HG03280 (cell line): ENCODE data around the gene SLC25A26.

Experiments
- ATAC-seq: cut with Tn5 transposase; IDR thresholded peaks from one replicate; pipeline ENCODE4 v1.9.1; 2021; ENCODE audit warnings: mild to moderate bottlenecking, moderate library complexity; ENCODE audit not compliant: unreplicated experiment

The SLC25A26 gene

GRCh38 chr3:66394019-66394752 is 173.4 kb downstream of the SLC25A26 start:
- peak; percentile 66 for ATAC-seq

- no peak for ATAC-seq
These were observed 174.0 kb downstream of the SLC25A26 start for GRCh38 chr3:66394753-66395249.

GRCh38 chr3:66395635-66396034 is 174.8 kb downstream of the SLC25A26 start:
- ATAC-seq, result no peak

DNA sequence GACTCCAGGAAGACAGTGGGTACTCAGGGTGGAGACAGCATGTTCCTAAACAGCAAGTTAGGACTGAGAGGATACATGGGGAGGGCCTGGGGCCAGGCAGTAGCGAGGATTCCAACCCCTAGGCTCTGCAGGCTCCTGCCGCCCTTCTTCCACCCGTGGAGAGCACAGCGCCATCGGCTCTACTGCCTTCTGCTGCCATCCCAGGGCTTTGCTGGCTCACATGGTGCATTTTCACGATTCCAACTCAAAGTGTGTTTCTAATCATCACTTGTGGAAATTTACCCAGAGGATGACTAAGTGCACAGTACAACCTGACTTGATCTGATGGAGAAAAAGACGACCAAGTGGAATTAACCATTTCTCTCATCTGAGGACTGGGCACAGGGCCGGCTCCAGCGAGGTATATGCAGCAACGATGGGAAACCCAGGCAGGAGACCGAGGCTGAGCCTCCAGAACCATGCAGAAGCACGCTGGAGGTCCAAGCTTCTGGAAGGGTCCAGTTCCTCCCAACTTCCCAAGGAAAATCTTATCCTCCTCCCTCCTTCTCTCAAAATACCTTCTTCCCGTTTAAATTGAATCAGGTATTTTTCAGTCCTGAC is 175.5 kb downstream of the SLC25A26 start:
- no peak for ATAC-seq

DNA sequence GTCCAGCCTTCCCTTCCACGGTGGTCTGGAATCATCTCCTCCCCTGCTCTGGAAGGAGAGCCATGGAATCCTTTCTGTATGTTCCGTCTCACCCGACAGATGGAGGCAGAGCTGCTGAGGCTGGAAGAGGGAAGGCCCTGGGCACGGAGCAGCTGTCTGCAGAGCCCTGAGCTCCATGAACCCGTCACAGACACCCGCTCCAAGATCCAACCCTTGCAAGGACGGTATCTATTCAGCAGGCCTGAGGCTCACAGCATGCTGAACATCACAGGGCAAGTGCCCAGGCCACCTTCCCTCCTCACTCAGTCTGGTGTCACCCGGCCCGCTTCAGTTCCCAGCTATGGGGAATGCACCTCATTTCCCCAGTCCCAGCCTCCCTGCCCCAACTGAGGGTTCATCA is 176.1 kb downstream of the SLC25A26 start:
- no peak for ATAC-seq

DNA sequence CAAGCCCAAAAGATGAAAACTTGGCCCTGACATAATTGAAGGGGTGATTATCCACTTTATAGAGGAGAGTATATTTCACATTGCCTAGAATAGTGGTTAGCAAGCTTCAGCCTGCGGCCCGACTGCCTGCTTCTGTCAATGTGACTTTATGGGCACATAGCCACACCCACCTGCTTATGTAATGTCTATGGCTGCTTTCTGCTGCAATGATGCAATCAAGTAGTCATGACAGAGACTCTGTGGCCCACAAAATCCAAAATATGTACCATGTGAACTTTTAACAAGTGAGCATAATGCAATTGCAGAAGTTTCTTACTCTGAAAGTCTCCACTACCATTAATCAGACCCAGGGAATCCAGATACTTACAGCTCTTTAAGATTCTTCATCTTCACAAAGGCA is 176.9 kb downstream of the SLC25A26 start:
- ATAC-seq, result no peak

- no peak for ATAC-seq
These were observed 177.6 kb downstream of the SLC25A26 start for GRCh38 chr3:66398228-66399025.

DNA sequence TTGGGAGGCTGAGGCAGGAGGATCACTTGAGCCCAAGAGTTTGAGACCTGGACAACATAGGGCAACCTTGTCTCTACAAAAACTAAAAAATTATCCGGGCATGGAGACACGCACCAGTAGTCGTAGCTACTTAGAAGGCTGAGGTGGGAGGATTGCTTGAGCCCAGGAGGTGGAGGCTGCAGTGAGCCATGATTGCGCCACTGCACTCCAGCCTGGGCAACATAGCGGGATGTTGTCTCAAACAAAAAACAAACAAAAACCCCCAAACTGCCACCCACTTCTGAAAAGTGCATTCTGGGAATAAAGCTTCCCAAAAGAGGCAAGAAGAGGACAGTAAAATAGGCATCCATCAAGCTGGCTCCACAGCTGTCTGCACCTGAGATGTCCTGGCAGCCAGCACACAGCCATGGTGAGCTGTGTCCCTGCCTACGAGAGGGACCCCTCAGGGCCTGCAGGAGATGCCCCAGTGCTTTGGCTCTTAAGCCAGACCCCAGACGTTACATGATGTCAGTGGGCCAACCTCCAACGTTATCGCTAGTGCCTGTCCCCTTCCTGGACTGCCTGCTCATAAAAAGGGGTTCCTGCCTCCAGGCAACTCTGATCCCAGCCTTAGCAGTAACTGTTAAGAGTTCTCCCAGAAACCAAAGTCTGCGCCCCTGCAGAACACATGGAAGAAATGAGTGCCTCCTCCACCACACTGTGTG is 178.9 kb downstream of the SLC25A26 start:
- ATAC-seq, result no peak

DNA sequence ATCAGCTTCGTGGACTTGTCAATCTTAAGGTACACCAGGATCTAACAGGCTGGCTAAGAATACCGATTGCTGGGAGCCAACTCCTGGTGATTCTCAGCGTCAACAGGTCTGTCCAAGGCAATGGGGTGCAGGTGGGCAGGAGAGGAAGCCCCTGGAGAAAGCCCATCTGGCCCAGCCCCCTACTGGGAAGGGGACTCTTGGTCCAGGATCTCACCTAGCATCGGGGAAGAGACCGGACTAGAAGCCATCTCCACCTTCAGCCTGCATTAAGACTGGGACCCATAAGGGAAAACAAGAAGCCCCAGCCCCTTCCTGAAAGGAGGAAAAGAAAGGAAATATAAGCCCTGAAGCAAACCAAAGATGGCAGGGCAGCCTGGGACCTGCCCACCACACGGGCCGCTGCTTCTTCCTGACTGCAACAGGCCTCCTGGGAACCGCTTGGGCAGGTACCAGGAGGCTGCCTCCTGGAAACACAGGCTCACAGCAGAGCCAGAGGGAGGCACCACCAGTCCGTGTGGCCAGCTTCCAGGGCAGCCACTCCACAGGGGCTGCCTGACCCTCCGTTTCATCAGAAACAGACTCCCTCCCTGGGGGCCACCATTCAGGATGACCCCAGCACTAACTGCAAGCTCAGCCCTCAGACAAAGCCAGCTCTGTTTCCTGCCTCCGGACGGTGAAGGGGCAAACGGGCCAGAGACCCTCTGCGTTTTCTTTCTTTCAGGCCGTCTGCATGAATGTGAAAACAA is 179.8 kb downstream of the SLC25A26 start:
- no peak for ATAC-seq

- ATAC-seq, result no peak
These were observed 180.4 kb downstream of the SLC25A26 start for GRCh38 chr3:66401157-66401550.

GRCh38 chr3:66401675-66402491 is 181.1 kb downstream of the SLC25A26 start:
- no peak for ATAC-seq

DNA sequence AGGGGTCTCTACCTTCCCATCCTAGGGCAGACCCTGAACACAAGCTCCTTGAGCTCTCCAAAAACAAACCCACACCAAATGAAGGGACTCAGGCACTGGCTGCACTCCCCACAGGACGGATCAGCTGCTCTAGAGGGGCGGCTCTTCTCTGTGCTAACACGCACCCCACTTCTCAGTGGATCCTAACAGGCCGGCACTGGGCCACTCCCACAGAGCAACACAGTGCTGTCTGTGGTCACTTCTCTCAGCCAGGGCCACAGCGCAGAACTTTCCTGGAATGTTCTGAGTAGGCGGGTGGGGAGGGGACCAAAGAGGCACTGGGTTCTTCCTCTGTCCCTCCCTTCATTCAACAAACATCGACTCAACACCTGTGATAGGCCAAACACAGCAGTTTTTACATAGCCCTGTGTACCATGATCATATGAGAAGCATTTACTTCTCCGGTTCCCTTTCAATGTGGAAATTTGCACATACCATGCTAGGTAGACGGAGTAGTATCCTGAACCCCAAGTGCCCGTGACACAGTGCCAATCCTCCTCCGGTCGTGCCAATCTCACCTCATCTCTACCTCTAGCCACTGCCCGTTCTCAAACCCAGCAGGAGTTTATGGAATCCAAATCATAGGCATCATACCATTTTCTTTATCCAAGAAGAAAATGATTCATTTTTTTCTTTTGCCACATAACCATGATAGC is 181.9 kb downstream of the SLC25A26 start:
- no peak for ATAC-seq

DNA sequence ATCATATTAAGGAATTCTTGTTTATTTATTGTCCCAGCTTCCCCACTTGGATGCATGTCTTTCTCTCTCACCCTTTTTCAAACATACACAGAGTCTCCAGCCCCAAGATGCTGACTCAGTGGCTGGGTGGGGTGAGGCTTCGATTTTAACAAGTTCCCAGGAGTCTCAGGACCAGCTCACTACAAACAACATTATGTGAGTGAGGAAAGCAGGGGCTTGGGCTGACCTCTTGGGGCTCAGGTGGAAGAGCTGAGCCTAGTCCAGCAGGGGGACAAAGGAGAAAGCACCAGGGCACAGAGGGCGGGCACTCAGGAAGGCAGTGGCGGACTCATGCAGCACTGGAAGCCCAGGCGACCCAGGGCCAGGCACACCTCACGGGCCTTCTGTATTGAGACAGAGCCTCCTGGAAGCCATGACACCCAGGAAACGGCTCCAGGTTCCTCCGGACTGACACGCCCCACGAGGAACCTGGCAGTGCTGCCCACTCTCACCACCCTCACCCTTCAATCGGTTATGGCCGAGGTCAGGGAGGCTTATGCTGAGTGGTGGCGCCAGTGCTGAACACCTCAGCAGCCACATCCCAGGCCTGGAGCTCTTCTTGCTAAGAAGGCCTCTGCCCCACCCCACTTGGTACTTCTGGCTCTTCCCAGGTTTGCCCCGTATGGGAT is 182.7 kb downstream of the SLC25A26 start:
- no peak for ATAC-seq

- no peak for ATAC-seq
These were observed 183.4 kb downstream of the SLC25A26 start for GRCh38 chr3:66404197-66404596.

DNA sequence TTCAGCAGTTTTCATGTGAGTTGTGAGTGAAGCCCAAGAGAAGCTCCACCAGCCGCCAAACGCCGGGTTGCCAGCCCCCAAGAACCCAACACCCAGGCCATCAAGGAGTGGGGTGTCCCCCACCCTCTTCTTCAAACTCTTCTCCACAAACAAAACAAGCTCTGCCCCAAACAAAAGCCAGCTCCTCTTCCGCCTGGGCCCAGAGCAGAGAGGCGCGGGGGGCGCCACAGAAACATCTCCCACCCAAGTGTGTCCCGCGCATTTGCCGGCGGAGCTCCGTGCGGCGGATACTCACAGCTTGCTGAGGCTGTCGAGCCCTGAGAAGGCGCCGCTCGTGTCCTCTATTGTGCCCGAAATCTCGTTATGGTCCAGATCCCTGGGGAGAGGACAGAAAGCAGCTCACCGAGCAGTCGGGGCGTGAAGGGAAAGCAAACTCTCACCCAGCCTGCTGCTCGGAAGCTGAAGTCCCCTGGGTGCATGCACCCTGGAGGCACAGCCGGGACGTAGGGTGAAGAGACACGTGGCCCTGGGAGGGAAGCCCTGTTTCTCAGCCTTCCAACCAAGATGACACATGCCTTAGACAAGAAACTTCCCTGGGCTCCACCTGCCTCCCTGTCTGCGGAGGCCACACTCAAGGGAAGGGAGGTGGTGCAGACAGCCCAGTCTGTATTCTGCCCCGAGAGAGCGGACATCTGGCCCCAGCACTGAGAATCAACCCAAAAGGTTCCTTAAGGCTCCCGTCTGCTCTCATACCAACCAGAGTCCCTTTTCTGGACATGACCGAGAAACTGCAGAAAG is 184.3 kb downstream of the SLC25A26 start:
- ATAC-seq, result no peak

GRCh38 chr3:66405701-66406091 is 184.9 kb downstream of the SLC25A26 start:
- ATAC-seq, result no peak

DNA sequence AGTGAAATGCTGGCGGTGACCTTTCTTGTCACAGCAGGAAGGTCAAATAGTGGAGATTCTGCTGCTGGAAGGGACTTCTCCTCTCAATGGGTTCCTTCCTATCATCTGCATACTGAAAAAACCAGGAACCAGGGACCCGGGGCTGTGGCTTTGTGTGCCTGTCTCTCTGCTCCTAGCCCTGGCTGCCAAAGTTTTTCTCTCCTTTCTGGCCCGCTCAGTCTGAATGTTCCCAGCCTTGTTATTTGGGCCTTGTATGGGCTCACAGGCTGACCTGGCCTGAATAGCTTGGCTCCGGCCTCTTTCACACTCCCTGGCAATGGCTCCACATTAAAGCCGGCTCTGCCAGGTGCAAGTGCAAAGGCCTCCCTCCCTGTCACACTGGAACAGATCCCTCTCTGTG is 185.4 kb downstream of the SLC25A26 start:
- no peak for ATAC-seq
